Cardiac ventricle fibroblast (primary cell): ENCODE data around the gene SMURF2. TPM values are rescaled to one million over a fixed set of nuclear protein-coding genes. Genes with fewer than 3 reads are reported as not detected.

Experiments
- total RNA-seq: library from RNA; depleted of rRNA; stranded (reverse); fragments of >200 nt; gene quantifications from 2 replicates; pipeline ENCODE4 v1.2.3, GENCODE V29; 2015

SMURF2 gene
- 14.0 and 16.3 TPM in 2 replicates for total RNA-seq

DNA sequence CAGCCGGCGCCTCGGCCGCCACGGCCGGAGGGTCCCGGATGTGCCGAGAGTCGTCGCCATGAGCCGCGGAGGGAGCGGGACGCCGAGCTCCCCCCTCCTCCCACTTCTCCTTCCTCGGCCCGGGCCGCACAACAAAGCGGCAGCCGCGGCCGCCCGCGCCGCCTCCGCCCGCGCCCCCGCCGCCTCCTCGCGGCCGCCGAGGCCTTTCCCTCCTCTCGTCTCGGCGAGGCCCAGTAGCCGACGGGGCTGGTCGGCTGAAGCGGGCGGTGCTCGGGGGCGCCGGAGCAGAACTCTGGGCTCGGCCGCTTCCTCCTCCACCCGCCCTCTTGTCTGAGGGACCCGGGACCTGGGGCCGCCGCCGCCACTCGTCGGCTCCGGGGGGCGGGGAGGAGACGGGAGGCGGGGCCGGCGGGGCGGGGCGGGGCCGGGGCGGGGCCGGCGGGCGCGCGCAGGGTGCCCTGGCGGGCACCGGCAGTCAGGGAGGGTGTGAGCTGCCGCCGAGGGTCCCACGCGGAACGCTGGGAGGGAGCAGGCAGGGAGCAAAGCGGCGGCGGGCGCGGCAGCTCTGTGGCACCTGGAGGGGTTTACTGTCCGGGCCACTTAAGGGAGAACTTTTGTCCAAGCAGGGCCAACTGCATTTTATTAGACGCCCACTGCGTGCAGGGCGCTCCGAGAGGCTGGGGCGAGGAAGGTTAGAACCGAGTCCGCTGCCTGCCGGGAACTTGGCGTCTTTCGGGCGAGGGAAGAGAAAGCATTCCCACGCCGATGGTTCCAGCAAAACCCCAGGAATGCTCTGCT lies at the start of gene SMURF2:
Gene SMURF2 (minus strand): TSS at position 332 of the 798 bp plus-strand sequence. CDS start 427 bp downstream, outside the sequence.

DNA sequence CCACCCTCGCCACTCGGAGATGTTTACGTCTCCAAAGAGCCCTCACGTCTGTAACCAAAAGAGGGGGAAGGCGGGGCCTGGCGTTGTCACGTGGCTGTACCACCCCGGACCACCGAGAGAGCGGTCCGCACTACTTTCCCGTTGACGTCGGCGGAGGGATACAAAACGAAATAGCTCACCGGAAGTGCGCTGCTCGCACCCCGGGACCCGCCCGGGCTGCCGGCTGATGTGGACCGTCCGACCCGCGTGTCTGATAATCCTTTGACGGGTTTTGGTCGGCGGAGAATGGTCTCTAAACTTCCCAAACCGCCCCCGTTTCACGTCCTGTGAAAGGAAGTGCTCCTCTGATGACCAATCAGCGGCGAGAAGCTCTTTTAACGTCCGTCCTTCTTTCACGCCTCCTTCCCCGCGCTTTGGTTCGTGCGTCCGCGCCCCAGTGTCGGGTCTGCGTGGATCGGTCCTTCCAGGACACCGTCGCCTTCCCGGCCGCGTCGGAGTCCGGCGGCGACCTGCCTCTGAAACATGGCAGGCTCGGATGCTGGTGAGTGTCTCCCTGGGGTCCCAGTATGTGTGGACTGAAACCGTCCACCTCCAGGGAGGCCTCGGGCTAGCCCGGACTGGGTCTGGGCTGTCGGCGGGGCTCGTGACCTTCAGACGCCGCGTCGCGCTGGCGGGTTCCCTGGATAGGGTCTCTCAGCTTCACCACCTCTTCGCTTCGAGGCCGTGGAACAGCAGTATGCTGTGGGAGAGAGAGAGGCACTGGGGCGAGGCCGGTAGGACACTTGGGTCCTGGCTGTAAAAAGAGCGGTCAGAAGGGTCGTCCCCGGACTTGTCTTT lies 155.3 kb downstream of the SMURF2 start, which contains the start of gene CEP95:
Gene CEP95 (plus strand): TSS at position 402 of the 837 bp plus-strand sequence. CDS start 121 bp downstream, at position 523.

DNA sequence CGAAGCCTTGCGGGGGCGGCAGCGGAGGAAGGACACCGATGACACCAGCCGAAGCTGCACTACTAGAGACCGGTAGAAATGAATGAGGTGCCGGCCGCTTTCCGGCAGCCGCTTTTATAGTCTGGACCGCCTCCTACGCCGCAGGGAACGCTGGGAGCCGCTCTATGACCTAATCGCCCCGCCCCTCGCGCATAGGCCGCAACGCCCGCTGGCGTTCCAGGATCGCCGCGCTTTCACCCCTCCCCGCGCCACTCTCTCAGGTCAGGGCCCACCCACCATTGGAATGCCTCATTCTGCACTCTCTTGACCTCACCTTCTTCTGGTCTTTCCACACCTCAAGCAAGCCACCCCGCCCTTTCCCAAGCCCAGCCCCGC lies 155.9 kb downstream of the SMURF2 start, which contains the start of gene DDX5:
Gene DDX5 (minus strand): TSS at position 89 of the 375 bp plus-strand sequence. CDS start 170 bp downstream, outside the sequence.

DNA sequence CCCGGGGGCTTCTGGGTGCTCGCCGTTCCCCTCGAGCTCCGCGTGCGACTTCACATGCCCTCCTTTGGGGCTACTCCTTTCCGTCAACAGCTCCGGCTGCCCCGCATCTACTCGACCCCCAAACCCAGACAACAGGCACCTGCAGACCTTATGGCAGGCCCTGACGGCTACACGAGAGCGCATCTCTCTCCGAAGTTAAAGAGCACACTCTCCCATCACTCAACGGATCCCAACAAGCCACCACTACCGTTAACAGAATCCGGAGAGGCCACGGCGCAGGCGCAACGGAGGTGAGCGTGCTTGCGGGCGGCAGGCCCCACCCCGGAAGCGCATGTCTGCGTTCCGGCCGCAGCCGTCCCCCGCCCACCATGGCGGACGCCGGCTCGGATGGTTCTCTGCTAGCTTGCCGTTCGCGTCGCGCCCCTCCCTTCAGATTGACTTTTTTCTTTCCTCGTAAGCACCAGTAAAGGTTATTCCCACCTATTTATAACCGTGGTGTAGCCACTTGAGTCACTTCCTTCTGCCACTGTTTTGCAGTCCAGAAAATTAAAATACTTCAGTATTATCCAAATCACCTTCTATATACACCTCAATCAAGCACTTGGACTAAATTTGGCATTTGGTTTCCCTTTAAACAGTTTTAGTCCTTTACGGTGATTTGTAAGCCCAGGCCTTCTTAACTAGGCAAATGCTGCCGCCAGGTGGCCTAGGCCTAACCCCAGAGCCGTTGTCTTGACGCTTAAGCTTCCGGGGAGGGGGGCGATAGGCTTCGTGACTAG lies 165.1 kb downstream of the SMURF2 start, which contains the start of gene POLG2:
Gene POLG2 (minus strand): TSS at position 269 of the 779 bp plus-strand sequence. CDS start 86 bp downstream, at position 183.

Other genes with a start within 250 kb of the SMURF2 start
- gene MILR1, start 213.2 kb downstream of the SMURF2 start, total RNA-seq: 21.8 and 38.8 TPM in 2 replicates
- 6.2 and 7.5 TPM in 2 replicates for gene POLG2, start 165.3 kb downstream of the SMURF2 start, total RNA-seq
- gene DDX5, start 156.0 kb downstream of the SMURF2 start, total RNA-seq: 555 and 670 TPM in 2 replicates
- gene CEP95, start 155.3 kb downstream of the SMURF2 start, total RNA-seq: 10.3 and 17.9 TPM in 2 replicates